ENCODE measurements around the gene GPR21.

GRCh38 chr9:123027517-123027916 is 6.0 kb upstream of the GPR21 start:
- TF ChIP-seq CTCF (conservative IDR thresholded peaks at IDR 0.05): no peak
- TF ChIP-seq ZFX (IDR thresholded peaks at IDR 0.05): no peak

Measured in C4-2B (cell line).